GM21737 (cell line): Measurements from ENCODE around the gene TREX2.

Experiments used
- ATAC-seq: cut with Tn5 transposase; IDR thresholded peaks from one replicate; pipeline ENCODE4 v1.9.1; 2021; ENCODE audit warnings: mild to moderate bottlenecking, moderate library complexity; ENCODE audit not compliant: unreplicated experiment

TREX2 gene, protein sequence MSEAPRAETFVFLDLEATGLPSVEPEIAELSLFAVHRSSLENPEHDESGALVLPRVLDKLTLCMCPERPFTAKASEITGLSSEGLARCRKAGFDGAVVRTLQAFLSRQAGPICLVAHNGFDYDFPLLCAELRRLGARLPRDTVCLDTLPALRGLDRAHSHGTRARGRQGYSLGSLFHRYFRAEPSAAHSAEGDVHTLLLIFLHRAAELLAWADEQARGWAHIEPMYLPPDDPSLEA

DNA sequence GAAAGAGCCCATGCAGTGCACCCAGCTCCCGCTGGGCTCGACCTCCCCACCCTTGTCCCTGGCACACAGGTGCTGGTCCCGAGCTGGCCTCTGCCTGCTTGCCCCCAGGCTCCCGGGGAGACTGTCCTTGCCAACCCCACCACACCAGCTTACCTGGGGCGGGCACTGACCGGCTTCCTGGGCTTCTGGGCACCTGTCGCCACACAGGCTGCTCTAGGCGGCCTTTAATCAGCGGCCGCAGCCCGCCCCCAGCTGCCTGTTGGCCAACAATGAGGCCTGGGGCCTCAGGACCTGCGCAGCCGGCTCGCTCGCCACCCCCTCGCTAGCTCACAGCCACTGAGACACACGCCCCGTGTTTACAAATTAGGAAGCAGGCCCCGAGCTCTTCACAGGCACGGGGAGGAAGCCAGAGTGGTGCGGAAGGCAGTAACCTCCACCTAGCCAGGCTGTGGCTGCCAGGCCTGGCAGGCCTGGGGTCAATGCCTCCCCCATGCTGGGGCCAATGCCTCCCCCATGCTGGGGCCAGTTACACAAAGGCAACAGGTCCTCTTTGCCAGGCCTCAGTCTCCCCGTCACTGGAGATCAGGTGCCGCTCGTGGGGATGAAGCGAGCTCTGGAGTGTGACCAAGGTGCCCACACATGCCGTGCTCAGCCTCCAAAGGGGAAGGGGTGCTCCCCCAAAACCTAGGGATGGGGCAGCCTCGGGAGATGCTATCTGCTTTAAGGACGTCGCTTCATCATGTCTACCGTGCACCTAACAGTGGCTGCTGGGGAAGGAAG, at the start of gene TREX2:
TREX2 (minus strand) TSS at position 201 of the 780 bp plus-strand sequence. CDS start 626 bp downstream, outside the sequence.
- no peak for ATAC-seq

DNA sequence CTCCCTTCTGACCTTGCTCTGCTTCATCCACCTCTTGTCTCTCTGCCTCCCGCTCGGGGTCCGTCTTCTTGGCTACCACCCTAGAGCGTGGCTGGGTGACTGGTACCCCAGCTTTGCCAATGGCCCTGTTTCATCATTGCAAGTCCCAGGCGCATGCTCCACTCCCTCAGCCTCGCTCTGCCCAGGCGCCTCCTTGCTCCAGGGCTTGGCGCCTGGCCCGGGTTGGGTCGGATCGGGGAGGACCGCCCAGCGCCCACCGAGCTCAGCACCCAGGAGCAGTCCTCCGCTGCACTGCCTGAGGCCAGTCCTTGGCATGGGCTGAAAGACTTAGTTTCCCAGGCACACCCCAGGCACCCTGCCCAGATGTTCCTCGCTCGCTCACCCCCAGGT, 49.5 kb upstream of the TREX2 start:
- no peak for ATAC-seq

DNA sequence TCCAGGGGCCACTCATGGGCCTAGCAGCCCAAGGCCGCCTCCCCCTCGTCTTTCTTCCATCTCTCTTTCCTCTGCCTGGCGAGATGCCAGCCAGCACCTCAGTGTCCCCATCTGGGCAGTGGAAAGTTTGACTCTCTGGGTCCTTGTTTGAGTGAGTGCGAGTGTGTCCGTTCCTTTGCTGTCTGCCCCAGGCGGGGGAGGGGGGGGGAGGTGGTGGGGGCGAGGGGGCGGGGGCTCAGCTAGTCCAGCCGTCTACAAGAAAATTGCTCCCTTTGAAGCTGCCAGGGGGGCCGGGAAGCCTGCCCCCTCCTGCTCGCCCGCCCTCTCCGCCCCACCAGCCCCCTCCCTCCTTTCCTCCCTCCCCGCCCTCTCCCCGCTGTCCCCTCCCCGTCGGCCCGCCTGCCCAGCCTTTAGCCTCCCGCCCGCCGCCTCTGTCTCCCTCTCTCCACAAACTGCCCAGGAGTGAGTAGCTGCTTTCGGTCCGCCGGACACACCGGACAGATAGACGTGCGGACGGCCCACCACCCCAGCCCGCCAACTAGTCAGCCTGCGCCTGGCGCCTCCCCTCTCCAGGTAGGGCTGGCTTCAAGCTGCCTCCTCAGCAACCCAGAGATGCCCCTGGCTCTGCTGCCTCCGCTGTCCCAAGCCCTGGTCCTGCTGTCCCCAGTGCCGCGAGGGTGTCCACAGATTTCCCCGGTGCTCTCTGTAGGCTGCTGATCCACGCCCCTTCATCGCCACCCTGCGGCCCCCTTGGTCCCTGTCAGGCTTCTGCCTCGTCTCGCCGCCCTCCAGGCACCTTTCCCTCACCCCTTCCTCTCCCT, 48.9 kb upstream of the TREX2 start, which contains the start of gene BGN:
BGN (plus strand) TSS at position 440 of the 821 bp plus-strand sequence. CDS start 9,652 bp downstream, outside the sequence.
- no peak for ATAC-seq

DNA sequence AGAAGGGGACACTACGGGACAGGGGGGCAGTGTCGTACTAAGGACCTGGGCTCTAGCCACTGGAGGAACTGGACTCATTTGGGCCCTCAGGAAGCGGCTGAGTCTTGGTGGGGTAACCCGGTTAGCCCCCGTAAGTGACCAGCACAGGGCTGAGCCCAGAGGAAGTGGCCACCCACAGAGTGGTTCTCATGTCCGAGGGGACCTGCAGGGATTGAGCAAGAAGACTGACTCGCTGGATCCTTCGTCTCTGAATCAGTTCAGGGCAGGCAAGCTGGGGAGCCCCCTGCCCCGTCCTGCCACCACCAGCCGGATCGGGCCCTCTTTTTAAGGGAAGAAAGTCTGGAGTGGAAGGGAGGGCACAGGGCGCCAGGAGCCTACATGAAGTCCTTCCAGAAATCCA, 48.2 kb upstream of the TREX2 start:
- ATAC-seq: no peak

DNA sequence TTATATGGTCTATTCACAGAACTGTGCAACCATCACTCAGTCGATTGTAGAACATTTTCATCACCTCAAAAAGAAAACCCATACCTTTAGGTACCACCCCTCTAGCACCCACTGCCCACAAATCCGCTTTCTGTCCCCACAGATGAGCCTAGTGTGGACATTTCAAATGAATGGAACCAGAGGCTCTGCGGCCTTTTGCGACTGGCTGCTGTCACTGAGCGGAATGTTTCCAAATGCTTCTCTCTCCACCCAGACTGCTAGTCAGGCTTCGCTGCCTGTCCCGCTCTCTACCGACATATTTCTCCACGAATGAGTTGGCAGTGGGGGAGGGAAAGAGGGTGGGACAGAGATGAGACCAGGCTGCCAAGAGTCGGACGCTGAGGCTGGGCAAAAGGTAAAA, 47.2 kb upstream of the TREX2 start:
- ATAC-seq: no peak

DNA sequence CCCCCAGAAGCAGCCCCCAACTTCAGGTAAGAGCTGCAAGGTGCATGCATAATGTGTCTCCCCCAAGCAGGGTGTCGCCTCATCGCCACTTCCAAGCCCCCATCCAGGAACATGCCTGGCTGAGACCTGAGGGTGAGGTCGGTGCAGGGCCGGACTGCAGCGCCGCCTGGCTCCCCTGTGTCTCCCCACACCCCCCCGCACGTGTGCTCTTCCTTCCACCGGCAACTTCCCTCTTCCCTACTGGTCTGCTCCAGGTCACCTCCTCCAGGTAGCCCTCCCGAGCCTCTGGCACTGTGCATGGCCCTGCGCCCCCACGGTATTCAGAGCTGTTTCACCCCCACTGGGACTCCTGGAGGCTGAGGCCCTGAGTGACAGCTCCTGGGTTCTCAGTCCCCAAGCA, 46.7 kb upstream of the TREX2 start:
- no peak for ATAC-seq

DNA sequence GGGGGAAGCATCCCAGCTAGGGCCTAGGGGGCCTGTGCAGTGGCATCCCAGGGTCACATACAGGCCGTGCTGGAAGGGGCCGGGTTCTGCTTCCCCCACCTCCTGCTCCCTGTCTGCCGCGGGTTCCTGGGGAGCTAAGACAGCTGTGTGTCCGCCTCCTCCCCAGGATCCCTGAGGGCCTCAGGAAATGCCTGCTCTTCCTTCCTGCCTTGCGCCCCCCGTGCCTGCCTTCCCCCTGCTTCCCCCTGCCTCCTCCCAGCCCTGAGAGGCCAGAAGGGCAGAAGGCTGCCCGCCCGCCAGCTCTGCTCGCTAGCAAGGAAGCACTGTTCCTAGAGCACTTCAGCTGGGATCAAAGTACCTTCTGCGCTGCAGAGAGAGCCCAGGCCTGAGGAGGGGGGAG, 46.1 kb upstream of the TREX2 start:
- no peak for ATAC-seq

DNA sequence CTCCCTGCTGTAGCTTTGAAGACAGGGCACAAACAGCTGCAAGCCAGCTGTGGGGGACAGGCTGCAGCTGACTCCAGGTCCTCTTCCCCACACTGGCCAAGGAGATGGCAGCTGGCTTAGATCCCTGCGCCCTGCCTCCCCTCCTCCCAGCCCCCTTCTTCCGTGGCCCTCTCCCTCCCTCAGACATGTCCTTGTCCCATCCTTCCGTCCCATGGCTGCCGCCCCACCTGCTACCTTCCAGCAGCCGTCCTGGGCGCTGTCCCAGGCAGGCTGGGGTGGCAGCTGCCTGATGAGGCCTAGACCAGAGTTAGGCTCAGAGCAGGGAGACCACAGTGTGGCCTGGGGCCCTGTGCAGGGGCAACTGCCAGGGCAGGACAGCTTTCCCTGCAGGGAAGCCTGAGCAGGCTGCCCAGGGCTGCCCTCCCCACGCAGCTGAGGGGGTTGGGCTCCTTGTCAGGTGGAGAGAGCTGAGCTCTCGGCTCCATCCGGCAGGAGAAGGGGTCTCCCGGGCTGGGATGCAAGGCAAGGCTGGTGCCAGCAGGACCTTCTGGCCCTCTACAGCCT, 45.6 kb upstream of the TREX2 start:
- no peak for ATAC-seq

DNA sequence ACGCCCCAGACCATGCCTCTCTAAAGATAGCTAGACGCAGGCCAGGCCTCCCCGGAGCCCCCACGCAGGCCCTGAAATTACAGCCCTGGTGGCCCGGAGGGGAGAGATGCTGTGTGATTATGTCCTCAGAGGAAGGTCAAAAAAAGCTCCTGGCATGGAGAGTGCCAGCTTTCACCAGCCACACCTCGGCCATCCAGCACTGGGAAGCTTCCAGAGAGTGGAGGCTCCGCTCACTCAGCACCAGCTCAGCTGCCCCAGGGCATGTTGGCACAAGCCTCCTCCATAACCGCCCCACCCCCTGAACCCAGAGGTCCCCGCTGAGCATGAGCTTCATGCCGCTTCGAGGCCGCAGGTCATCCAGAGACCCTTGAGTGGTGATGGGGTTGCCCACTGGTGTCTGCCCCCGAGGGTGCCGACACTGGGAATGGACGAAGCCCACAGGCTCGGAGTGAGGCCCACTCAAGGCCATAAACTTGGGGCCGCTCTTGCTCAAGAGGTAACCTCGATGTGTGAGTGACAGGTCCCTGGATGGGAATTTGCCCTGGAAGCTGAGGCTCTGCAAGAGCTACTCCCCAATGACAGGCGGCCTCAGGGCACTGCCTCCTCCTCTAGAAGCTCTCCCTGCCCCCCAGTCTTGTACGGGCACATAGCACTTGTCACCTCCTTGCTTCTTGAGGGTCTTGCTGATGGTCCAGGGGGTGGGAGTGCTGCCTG, 44.5 kb upstream of the TREX2 start:
- ATAC-seq: no peak

DNA sequence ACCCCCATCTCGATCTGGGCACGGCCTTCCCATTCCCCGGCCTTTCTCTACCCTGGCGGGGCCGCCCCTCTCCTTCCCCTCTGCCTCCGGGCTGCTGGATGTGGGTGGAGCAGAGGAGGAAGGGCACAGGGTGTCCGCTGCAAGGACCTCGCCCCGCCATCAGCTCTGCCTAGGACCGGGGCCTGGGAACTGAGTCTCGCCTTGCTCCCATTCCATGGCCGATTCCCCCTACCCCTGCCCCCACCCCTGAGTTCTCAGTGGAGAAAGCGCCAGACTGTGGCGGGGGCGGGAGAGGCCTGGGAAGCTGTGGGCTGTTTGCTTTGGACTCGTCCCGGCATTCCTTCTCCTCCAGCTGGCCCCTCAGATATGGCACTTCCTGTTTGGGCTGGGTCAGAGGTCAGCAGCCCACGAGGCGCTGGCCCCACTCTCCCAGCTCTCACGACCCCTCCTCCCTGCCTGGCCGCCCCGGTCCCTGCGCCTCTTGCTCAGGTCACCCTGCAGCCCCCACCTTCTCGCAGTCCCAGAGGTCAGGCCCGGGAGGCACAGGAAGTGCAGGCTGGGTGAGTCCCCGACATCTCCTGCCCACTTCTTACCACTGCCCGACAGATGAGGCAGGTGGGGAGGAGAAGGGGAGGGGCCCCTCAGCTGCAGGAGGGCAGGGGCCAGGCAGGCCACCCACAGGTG, 42.5 kb upstream of the TREX2 start:
- ATAC-seq: no peak

DNA sequence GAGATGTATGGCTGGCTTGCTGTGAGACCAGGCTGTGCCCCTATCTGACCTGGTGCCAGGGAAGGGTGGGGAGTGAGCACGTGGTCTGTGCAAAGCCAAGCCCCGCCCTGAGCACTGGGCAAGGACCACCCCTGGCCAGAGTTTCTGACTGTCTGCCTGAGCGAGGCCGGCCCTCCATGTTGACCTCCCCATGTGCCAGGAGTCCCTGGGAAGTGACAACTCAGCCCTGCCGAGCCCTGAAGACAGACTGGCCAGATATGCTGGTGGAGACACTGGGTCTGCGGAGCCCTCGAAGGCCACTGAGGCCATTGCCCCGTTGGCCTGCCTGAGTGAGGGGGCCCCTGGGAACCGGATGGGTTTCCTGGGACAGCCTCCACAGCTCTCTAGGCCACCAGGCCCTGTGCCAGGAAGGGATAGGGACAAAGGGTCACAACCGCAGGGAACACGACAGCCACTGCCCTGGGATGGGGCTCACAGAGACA, 41.8 kb upstream of the TREX2 start:
- no peak for ATAC-seq

DNA sequence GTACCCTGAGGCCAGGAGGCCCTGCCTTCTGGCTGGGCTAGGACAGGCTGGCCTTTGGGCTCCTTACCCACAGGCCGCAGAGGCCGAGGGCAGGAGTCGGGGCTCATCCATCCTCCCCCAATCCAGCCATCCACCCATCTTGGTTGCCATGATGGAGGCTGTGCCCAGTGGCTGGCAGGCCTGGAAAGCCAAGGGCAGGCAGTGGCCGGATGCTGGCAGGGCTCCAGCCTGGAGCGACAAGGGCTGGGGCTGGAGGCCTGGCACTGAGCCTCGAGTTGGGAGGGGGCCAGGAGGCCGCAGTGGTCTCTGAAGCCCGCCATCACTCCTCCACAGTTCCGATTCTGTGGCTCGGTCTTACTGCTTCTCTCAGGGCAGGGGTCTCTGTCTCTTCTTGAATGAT, 40.3 kb upstream of the TREX2 start:
- no peak for ATAC-seq

DNA sequence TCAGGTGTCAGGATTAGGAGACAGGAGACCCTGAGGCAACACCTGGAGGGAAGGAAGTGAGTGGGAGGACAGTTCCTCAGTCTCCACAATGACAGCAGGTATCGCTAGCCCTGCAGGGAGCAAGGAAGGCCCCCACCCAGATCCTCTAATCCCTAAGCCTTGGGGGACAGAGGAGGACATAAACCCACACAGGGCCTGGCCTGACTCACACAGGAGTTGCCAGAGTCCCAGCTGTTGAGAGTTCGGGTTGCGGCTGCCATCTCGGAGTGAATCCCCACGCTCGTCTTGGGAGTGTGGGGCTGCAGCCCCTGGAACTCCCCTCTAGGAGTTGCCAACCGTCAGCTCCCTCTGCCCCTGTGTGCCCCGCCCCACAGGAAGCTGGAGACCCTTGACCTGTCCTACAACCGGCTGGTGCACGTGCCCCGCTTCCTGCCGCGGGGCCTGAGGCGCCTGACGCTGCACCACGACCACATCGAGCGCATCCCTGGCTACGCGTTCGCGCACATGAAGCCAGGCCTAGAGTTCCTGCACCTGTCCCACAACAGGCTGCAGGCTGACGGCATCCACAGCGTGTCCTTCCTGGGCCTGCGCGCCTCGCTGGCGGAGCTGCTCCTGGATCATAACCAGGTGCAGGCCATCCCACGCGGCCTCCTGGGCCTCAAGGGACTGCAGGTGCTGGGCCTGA, 39.7 kb upstream of the TREX2 start:
- no peak for ATAC-seq

DNA sequence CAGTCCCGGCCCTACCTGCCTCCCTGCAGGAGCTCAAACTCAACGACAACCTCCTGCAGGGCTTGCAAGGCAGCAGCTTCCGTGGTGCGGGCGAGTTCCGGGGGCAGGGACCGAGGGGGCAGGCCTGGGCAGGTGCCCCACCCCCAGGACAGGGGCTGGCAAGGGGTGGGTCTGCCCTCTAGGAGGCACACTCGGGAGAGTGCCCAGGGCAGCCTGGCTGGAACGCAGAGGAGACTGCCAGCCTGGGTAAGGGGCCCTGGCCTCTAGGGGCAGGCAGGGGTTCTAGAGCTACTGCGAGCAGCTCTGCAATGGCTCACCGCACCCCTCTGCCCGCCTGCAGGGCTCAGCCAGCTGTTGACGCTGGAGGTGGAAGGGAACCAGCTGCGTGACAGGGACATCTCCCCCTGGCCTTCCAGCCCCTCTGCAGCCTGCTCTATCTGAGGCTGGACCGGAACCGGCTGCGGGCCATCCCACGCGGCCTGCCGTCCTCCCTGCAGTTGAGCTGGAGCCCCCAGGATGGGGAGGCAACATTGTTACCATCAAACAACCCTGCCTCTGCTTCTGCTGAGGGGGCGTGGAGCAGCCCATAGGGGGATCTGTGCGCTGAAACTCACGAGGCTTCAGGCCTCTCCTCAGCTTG, 36.6 kb upstream of the TREX2 start:
- no peak for ATAC-seq

DNA sequence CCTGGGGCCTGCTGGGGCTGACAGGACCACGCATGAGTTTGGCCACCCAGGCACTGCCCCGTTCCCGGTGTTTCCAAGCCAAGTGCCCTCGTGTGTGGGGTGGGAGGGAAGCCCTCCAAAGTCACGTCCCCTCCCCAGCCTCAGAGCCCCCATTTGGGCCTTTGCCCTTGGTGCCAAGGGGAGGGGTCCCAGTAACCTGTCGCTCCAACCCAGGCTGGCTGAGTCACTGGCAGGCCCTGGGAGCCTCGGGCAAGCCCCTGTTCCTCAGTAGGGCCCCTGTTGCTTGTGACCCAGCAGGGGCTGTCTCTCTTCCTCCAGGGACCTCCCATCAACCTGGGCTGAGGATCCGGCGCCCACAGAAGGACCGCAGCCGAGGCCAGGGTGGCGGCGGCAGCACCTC, 35.2 kb upstream of the TREX2 start:
- no peak for ATAC-seq

DNA sequence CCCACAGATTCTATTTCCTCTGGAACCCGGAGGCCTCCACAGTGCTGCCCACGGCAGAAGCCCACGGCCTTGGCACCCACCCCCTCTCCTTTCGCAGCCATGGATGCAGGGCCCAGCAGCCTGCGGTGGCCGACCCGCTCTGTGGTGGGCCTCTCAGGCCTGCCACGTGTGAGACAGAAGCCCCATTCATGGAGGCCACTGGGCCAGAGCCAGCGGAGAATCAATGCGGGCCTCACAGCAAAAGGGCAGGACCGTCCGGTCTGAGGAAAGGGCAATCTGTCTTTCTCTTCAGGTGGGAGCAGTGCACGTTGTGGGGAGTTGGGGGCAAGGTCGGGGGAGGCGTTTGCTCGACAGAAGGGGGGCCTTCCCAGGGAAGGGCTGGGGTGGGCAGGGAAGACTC, 32.9 kb upstream of the TREX2 start:
- ATAC-seq: no peak

DNA sequence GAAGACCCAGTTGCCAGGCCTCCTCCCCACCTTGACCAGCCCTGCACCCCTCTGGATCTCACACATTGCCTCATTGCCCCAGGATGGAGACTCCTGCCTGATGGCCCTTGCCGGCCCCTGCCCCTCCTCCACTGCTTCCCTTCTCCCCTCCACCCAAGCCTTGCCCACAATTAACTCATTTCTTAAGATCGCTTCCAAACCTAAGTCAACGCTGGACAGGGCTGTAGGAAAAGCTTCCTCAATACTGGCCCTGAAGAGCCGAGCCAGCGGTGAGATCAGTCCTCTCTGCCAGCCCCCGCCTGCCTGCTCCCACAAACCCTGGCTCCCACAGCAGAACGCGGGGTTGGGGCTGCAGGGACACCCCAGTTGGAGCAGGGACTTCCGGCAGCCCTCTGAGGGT, 32.0 kb upstream of the TREX2 start:
- no peak for ATAC-seq

DNA sequence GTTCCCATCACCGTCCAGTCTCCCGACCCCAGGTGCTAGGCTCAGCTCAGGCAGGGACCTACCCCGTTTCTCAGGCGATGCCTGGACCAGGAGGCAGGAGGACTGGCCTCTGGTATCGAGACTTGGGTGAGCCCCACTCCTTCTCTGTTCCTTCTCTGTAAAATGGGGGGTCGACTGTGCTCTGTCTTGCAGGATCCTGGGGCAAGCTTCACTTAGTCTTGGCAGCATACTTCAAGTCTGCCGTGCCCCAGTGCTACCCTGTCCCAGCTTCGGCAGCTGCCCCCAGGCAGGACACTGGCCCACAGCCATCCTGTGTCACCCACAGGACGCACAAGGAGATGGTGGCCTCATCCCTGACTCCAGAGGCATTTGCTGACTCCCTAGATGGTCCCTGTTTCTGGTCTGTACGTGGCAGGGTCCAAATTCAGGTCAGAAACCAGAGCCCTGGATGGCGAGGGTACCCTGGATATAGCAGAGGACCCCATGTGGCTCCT, 31.6 kb upstream of the TREX2 start:
- no peak for ATAC-seq
